Naive B cell (primary cell): Measurements from ENCODE around the gene UBE2O. TPM values are rescaled to one million over a fixed set of nuclear protein-coding genes. Genes with fewer than 3 reads are reported as not detected.
"Not testable (repeated sequence)": the region's sequence is repeated elsewhere in the genome, so short reads cannot be mapped to it uniquely, and the experiment has no call there.

Experiments used
- ATAC-seq, 2 donors: fragments of 150-1000 bp; cut with Tn5 transposase; 2 replicates each; pipeline ENCODE4 v1.10.0; 2021; ENCODE audit warnings: low read depth in 2 of 2, mild to moderate bottlenecking in 2 of 2, moderate library complexity in 2 of 2
- DNase-seq: peaks from one replicate; pipeline ENCODE4 v3.0.0; 2022
- H3K27ac Mint-ChIP-seq, 6 donors: one replicate each; pipeline ENCODE4 v1.8.0; 2020 to 2022; ENCODE audit warnings: mild to moderate bottlenecking in 6 of 6, mixed read lengths in 6 of 6, moderate library complexity in 5 of 6, inconsistent platforms in 2 of 6
- H3K27me3 Mint-ChIP-seq, 3 donors: one replicate each; pipeline ENCODE4 v1.8.0; 2021 to 2022; ENCODE audit warnings: mixed read lengths in 3 of 3, mild to moderate bottlenecking in 1 of 3
- H3K36me3 Mint-ChIP-seq, 2 donors: one replicate each; pipeline ENCODE4 v1.8.0; 2020 to 2022; ENCODE audit warnings: mixed read lengths in 2 of 2, inconsistent platforms in 1 of 2, mild to moderate bottlenecking in 1 of 2
- H3K4me1 Mint-ChIP-seq, 3 donors: one replicate each; pipeline ENCODE4 v1.8.0; 2020 to 2022; ENCODE audit warnings: mixed read lengths in 3 of 3, inconsistent platforms in 1 of 3, mild to moderate bottlenecking in 1 of 3, moderate library complexity in 1 of 3
- H3K4me3 Mint-ChIP-seq, 8 donors: one replicate each; pipeline ENCODE4 v1.8.0; 2020 to 2022; ENCODE audit warnings: mild to moderate bottlenecking in 8 of 8, mixed read lengths in 8 of 8, moderate library complexity in 8 of 8, inconsistent platforms in 2 of 8
- H3K9me3 Mint-ChIP-seq, 7 donors: one replicate each; pipeline ENCODE4 v1.8.0; 2020 to 2022; ENCODE audit warnings: mixed read lengths in 7 of 7, mild to moderate bottlenecking in 5 of 7, inconsistent platforms in 2 of 7, moderate library complexity in 1 of 7
- polyA plus RNA-seq, 6 donors: library from polyadenylated mRNA; unstranded; fragments of 300-500 nt; fragmentation: Illumina TruSeq; gene quantifications; one replicate each; pipeline ENCODE4 v1.2.3, GENCODE V29; 2021; ENCODE audit warnings: low read depth in 6 of 6

UBE2O gene
- polyA plus RNA-seq, 6 donors from 2014 or later, result 11.0 to 26.0 (median 16.4) TPM

DNA sequence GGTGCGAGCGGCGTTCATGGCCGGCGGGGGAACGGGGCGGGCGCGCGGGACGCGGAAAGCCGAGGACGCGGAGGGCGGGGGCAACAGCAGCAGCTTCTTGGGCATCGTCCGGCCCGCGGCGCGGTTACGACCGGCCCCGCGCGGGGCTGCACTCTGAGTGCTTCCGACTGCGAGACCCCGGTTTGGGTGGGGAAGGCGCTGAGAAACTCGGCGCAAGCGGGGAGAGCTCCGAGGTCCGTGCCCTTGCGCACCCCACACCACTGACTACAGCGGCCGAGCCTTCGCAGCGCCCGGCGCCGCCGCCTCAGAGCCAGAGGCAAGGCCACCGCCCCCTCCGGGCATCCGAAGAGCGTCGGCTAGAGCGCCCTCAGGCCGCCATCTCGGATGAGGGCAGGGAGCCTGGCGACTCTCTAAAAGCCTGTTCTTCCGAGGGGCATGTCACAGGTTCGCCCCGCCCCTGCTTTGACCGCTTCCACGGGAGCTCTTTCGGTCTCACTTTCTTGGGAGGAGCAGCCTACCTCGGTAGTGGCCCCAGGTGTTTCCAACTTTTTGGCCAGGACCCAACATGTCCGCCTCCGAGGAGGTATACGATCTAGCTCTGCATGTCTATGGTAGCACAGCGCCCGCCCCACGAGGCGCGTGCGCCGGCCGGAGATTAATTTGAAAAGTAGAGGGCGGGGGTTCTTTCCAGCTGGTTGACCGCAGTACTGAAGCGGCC, 99.2 kb downstream of the UBE2O start, which contains the start of gene PRPSAP1:
TSS of gene PRPSAP1 (minus strand) at position 318 of the 718 bp plus-strand sequence. CDS start at position 105, 213 bp downstream.
- peaks cover 15 to 20% (median 16%) of the 10 kb centered on the region in 3 donors for H3K4me1 Mint-ChIP-seq
- H3K27ac Mint-ChIP-seq, result peak within 1 kb of the TSS; percentile 94 to 99 (median 98)
- H3K9me3 Mint-ChIP-seq, result no peaks in the 10 kb centered on the region
- ATAC-seq, result peak; percentile 92 to 93
- DNase-seq, result peak; percentile 89
- peak within 1 kb of the TSS; percentile 86 to 99 (median 97) for H3K4me3 Mint-ChIP-seq
- no peaks in the 10 kb centered on the region for H3K36me3 Mint-ChIP-seq
- H3K27me3 Mint-ChIP-seq, result no peaks in the 10 kb centered on the region

DNA sequence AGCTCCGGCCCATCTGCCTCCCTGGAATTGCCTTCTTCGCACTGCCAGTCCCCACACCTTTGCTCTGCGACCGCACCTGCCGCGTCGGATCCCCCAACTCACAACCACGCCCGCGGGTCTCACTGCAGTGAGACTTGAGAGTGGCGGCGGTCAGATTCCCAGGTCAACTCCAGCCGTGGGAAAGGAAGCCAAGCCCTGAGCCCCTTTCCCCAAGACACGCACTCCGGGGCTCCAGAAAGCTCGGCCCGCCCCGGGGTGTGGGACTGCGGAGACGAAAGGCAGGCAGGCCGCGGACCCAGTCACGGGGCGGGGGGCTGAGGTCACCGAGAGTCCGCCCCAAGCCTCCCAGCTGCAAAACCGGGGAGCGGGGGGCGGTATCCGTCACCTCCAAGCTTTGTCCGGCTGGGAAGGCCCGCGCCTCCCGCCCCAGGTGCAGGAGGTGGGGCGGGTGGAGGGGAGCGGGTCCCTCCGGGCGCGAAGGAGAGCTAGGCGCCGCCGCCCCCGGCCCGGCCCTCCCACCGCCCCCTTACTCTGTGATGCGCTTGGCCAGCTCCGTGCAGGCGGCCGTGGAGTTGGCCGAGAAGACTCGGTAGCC, 99.9 kb downstream of the UBE2O start:
- Mint-ChIP-seq H3K4me3 (peak overlapping the region; percentile 86 to 99 (median 97)), H3K27ac (peak overlapping the region; percentile 64 to 98 (median 85)), H3K36me3 (no peaks in the 10 kb centered on the region), H3K27me3 (no peaks in the 10 kb centered on the region), H3K9me3 (no peaks in the 10 kb centered on the region), H3K4me1 (peaks cover 15 to 20% (median 16%) of the 10 kb centered on the region in 3 donors)
- ATAC-seq (peak in 1 of 2 donors; percentile 1), DNase-seq (peak; percentile 21)

DNA sequence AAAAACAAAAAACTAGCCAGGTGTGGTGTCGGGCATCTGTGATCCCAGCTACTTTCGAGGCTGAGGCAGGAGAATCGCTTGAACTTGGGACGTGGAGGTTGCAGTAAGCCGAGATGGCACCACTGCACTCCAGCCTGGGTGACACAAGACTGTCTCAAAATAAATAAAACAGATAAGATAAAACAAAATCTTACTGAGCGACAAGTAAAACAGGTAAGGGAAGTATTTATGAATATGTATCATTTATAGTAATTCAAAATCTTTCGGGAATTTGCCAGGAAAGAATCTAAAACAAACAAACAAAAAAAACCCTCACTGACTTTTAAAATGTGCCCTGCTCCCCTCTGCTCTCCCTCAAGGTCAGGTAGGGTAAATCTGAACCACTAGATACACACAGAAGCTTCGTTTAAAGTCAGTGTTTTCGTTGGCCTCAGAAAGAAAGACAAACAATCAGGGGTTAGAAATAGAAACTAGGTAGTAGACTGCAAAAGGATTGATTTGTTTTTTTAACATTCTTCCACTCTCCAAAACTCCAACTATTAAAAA, 101.4 kb downstream of the UBE2O start:
- peaks cover 15 to 20% (median 16%) of the 10 kb centered on the region in 3 donors for H3K4me1 Mint-ChIP-seq
- ATAC-seq, result no peak
- peak overlapping the region in 3 of 6 donors; percentile 1 to 86 (median 33) for H3K27ac Mint-ChIP-seq
- H3K9me3 Mint-ChIP-seq, result no peaks in the 10 kb centered on the region
- peak overlapping the region in 6 of 8 donors; percentile 48 to 97 (median 88) for H3K4me3 Mint-ChIP-seq
- DNase-seq, result no peak
- no peaks in the 10 kb centered on the region for H3K27me3 Mint-ChIP-seq
- peaks cover 6 to 15% of the 10 kb centered on the region in 2 donors for H3K36me3 Mint-ChIP-seq

DNA sequence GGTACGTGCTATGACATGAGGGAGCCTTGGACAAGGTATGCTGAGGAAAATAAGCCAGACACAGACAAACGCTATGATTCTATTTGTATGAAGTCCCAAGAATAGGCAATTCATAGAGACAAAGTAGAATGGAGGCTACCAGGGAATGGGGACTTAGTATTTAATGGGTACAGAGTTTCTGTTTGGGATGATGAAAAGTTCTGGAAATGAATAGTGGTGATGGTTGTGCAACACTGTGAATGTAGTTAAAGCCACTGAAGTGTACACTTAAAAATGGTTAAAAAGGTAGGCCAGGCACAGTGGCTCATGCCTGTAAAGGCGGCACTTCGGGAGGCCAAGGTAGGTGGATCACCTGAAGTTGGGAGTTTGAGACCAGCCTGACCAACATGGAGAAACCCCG, 102.5 kb downstream of the UBE2O start:
- no peak overlapping the region for H3K27ac Mint-ChIP-seq
- DNase-seq (no peak), ATAC-seq (no peak)
- H3K4me3 Mint-ChIP-seq, result peak overlapping the region in 1 of 8 donors; percentile 88
- peaks cover 15 to 20% (median 16%) of the 10 kb centered on the region in 3 donors for H3K4me1 Mint-ChIP-seq
- peaks cover 16 to 23% of the 10 kb centered on the region in 2 donors for H3K36me3 Mint-ChIP-seq
- no peaks in the 10 kb centered on the region for H3K9me3 Mint-ChIP-seq
- H3K27me3 Mint-ChIP-seq, result no peaks in the 10 kb centered on the region

DNA sequence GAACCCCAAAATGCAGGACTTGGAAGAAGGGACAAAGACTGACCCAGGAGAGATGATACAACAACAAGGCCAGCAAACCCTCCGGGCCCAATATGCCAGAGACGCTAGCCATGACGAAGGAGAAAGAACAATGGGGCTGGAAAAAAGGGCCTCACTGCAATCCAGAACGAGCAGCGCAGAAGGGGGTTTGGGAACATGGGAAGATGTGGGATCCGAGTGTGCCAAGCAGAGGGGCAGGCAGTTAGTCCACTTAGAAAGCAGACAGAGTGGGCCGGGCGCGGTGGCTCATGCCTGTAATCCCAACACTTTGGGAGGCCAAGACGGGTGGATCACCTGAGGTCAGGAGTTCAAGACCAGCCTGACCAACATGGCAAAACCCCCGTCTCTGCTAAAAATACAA, 106.0 kb downstream of the UBE2O start:
- H3K4me1 Mint-ChIP-seq, ATAC-seq, DNase-seq, H3K27me3 Mint-ChIP-seq, H3K27ac Mint-ChIP-seq, H3K9me3 Mint-ChIP-seq, H3K4me3 Mint-ChIP-seq: not testable (repeated sequence)
- H3K36me3 Mint-ChIP-seq, result peaks cover 17 to 24% of the 10 kb centered on the region in 2 donors

DNA sequence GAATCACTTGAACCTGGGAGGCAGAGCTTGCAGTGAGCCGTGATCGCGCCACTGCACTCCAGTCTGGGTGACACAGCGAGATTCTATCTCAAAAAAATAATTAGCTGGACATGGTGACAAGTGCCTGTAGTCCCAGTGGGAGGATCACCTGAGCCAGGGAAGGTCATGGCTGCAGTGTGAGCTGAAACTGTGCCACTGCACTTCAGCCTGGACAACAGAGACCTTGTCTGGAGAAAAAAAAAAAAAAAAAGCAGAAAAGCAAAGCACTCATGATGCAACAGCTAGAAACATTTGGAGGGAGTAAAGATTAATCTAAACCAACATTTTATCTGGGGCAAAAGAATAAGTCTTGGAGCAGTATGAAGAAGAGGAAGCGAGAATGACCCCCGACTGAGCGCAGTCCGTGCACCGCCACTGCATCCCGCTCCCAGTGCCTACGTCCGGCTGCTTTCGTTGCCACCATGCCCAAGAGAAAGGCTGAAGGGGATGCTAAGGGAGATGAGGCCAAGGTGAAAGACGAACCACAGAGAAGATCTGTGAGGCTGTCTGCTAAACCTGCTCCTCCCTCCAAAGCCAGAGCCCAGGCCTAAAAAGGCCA, 107.5 kb downstream of the UBE2O start:
- H3K36me3 Mint-ChIP-seq, result peaks cover 17 to 24% of the 10 kb centered on the region in 2 donors
- no peak overlapping the region for H3K4me3 Mint-ChIP-seq
- H3K9me3 Mint-ChIP-seq, result no peaks in the 10 kb centered on the region
- no peak for DNase-seq
- H3K4me1 Mint-ChIP-seq, result no peaks in the 10 kb centered on the region
- H3K27me3 Mint-ChIP-seq, result no peaks in the 10 kb centered on the region
- H3K27ac Mint-ChIP-seq, result peak overlapping the region in 2 of 6 donors; percentile 49 to 83
- no peak for ATAC-seq

DNA sequence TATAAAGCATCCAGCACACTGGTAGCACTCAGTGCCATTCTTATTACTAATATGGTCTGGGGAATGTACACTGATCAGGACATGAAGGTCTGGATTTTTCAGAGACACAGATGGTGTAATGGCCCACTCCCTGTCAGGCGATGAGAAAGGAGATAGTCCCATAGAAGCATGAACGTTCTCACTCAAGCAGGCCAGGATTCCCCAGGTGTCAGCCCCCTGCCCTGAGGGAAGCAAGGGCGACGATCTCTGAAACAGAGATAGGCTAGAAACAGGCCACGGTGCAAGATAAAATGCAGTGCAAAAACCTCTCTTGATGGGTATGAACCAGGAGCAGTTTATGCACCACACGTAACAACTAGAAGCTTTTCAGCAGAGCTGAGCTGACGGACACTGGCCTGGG, 109.8 kb downstream of the UBE2O start:
- DNase-seq, result no peak
- Mint-ChIP-seq H3K9me3 (no peaks in the 10 kb centered on the region), H3K27ac (no peak overlapping the region), H3K4me1 (no peaks in the 10 kb centered on the region), H3K27me3 (no peaks in the 10 kb centered on the region), H3K4me3 (no peak overlapping the region), H3K36me3 (peaks cover 24 to 25% of the 10 kb centered on the region in 2 donors)
- ATAC-seq, result no peak

DNA sequence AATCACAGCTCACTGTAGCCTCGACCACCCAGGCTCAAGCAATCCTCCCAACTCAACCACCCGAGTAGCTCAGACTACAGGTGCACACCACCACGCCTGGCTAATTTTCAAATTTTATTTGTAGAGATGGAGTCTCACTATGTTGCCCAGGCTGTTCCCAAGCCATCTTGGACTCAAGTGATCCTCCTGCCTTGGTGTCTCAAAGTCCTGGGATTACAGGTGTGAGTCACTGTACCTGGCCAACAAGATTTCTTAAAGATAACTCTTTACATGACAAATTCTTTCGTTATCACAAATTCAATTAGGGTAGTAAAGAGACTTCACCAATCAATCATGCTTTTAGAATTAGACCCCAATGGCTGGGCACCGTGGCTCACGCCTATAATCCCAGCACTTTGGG, 111.7 kb downstream of the UBE2O start:
- H3K27ac Mint-ChIP-seq, result peak overlapping the region in 1 of 6 donors; percentile 39
- peaks cover 8 to 16% of the 10 kb centered on the region in 2 donors for H3K36me3 Mint-ChIP-seq
- no peaks in the 10 kb centered on the region for H3K9me3 Mint-ChIP-seq
- peaks cover 0 to 4% (median 4%) of the 10 kb centered on the region in 3 donors for H3K4me1 Mint-ChIP-seq
- H3K27me3 Mint-ChIP-seq, result no peaks in the 10 kb centered on the region
- ATAC-seq, result no peak
- DNase-seq, result no peak
- H3K4me3 Mint-ChIP-seq, result no peak overlapping the region

Other genes starting within 250 kb of the UBE2O start
- gene RNF157, start 212.7 kb downstream of the UBE2O start, polyA plus RNA-seq, result under 1 TPM in 5 of 6 donors, not detected in 1; 0.09 to 0.71 (median 0.22) TPM
- gene UBALD2, start 187.8 kb downstream of the UBE2O start, polyA plus RNA-seq, result 1 to 10 TPM; 2.5 to 6.2 (median 4.6) TPM
- under 1 TPM in 2 of 6 donors, not detected in 4; 0.20 to 0.38 TPM for gene QRICH2, start 144.9 kb downstream of the UBE2O start, polyA plus RNA-seq
- 10 to 100 TPM; 46.0 to 81.3 (median 54.4) TPM for gene PRPSAP1, start 99.2 kb downstream of the UBE2O start, polyA plus RNA-seq
- gene SPHK1, start 68.5 kb downstream of the UBE2O start, polyA plus RNA-seq, result 1 to 10 TPM in 1 of 6 donors, under 1 TPM in 1, not detected in 4; 0.22 to 1.7 TPM
- 1 to 10 TPM in 1 of 6 donors, under 1 TPM in 2, not detected in 3; 0.24 to 1.2 (median 0.43) TPM for gene AANAT, start 14.5 kb upstream of the UBE2O start, polyA plus RNA-seq
- gene RHBDF2, start 48.3 kb upstream of the UBE2O start, polyA plus RNA-seq, result 100 to 1,000 TPM in 1 of 6 donors, 10 to 100 TPM in 5; 44.0 to 148 (median 51.7) TPM
- gene CYGB, start 84.6 kb upstream of the UBE2O start, polyA plus RNA-seq, result 1 to 10 TPM in 2 of 6 donors, under 1 TPM in 4; 0.21 to 2.4 (median 0.79) TPM
- gene PRCD, start 86.9 kb upstream of the UBE2O start, polyA plus RNA-seq, result 10 to 100 TPM; 21.6 to 54.4 (median 34.3) TPM
- gene ST6GALNAC2, start 132.7 kb upstream of the UBE2O start, polyA plus RNA-seq, result 1 to 10 TPM in 1 of 6 donors, under 1 TPM in 4, not detected in 1; 0.22 to 1.0 (median 0.48) TPM
- not detected for gene ST6GALNAC1, start 190.6 kb upstream of the UBE2O start, polyA plus RNA-seq